Measurements from ENCODE around the gene PTGES3. TPM values are rescaled to one million over a fixed set of nuclear protein-coding genes. Genes with fewer than 3 reads are reported as not detected.
A peak's percentile ranks its signal among the peaks of the same experiment; 100 is the strongest.

The PTGES3 gene
- total and polyA plus RNA-seq, 10 of the 15 experiments (the other 5 are each of a cell fraction or from before 2014, with no cell fraction given): 117 to 520 (median 175) TPM

GRCh38 chr12:56635806-56636674 is 52.0 kb downstream of the PTGES3 start (continued):
- TF ChIP-seq ZNF592 (IDR thresholded peaks at IDR 0.05): no peak
- TF ChIP-seq, protein P1, sequence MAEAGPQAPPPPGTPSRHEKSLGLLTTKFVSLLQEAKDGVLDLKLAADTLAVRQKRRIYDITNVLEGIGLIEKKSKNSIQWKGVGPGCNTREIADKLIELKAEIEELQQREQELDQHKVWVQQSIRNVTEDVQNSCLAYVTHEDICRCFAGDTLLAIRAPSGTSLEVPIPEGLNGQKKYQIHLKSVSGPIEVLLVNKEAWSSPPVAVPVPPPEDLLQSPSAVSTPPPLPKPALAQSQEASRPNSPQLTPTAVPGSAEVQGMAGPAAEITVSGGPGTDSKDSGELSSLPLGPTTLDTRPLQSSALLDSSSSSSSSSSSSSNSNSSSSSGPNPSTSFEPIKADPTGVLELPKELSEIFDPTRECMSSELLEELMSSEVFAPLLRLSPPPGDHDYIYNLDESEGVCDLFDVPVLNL (IDR thresholded peaks at IDR 0.05; ENCODE audit: low read depth, low read length): 0 out of 2 replicates have a peak, but pooled peaks have one; percentile 36
- TF ChIP-seq SUPT20H (IDR thresholded peaks at IDR 0.05; ENCODE audit: borderline replicate concordance, control insufficient read depth, low read depth, low read length): no peak
- TF ChIP-seq YBX1 (IDR thresholded peaks at IDR 0.05): no peak
- peak; percentile 48; the same call in 1 of the 2 replicates for TF ChIP-seq POLR2A (IDR thresholded peaks at IDR 0.05; ENCODE audit: low read depth, low read length)
- TF ChIP-seq HDAC6 (IDR thresholded peaks at IDR 0.05; ENCODE audit: unreplicated experiment): no peak
- TF ChIP-seq HDGF (IDR thresholded peaks at IDR 0.05): peak; percentile 96
- TF ChIP-seq RUNX3 (IDR thresholded peaks at IDR 0.05; ENCODE audit: low read length): no peak
- TF ChIP-seq ZNF217 (IDR thresholded peaks at IDR 0.05): no peak
- 0 out of 2 replicates have a peak, but pooled peaks have one; percentile 4 for TF ChIP-seq JUND (IDR thresholded peaks at IDR 0.05; ENCODE audit: low read depth, low read length)
- 0 out of 2 replicates have a peak, but pooled peaks have one; percentile 8 for TF ChIP-seq EED (IDR thresholded peaks at IDR 0.05; ENCODE audit: low read depth)
- peak; percentile 93 for TF ChIP-seq PKNOX1 (IDR thresholded peaks at IDR 0.05)
- peak; percentile 55 for TF ChIP-seq MXI1 (IDR thresholded peaks at IDR 0.05; ENCODE audit: low read depth, low read length)
- peak; percentile 66; the same call in 1 of the 2 replicates for TF ChIP-seq NKRF (conservative IDR thresholded peaks at IDR 0.05)
- TF ChIP-seq RB1 (IDR thresholded peaks at IDR 0.05; ENCODE audit: borderline replicate concordance): no peak
